ENCODE results near the gene KLHL25. TPM values are rescaled to one million over a fixed set of nuclear protein-coding genes. Genes with fewer than 3 reads are reported as not detected.

The KLHL25 gene
- total and polyA plus RNA-seq, 11 donors, result 2.2 to 12.9 (median 4.3) TPM

DNA sequence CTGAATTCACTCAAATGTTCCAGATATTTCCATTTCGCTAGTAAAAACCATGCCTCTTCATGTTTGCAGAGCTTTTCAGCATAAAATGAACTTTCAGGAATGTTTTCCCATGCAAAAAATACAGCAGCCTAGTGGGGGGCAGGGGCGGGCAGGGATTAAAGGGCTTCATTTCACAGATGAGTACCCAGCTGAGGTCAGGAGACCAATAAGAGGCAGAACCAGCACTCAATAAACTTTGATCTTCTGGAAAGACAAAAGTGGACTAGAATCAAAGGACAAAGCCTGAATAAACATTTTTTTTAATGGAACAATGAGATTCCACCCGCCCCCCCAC is 8.0 kb downstream of the KLHL25 start:
- WGBS, 4 donors, result 87 to 92% (median 90%) methylated on average over 3 of the region's 3 CpGs
- H3K27ac ChIP-seq, result peak overlapping the region in 4 of 12 donors; percentile 30 to 68 (median 55)
- no peaks in the 10 kb centered on the region for H3K36me3 ChIP-seq
- H3K27me3 ChIP-seq, result no peaks in the 10 kb centered on the region
- ATAC-seq (no peak), DNase-seq (no peak)
- H3K4me1 ChIP-seq, result peaks cover 9 to 28% (median 19%) of the 10 kb centered on the region in 12 donors
- TF ChIP-seq POLR2A (IDR thresholded peaks at IDR 0.05), result no peak
- TF ChIP-seq, protein P1, sequence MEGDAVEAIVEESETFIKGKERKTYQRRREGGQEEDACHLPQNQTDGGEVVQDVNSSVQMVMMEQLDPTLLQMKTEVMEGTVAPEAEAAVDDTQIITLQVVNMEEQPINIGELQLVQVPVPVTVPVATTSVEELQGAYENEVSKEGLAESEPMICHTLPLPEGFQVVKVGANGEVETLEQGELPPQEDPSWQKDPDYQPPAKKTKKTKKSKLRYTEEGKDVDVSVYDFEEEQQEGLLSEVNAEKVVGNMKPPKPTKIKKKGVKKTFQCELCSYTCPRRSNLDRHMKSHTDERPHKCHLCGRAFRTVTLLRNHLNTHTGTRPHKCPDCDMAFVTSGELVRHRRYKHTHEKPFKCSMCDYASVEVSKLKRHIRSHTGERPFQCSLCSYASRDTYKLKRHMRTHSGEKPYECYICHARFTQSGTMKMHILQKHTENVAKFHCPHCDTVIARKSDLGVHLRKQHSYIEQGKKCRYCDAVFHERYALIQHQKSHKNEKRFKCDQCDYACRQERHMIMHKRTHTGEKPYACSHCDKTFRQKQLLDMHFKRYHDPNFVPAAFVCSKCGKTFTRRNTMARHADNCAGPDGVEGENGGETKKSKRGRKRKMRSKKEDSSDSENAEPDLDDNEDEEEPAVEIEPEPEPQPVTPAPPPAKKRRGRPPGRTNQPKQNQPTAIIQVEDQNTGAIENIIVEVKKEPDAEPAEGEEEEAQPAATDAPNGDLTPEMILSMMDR (IDR thresholded peaks at IDR 0.05), result no peak
- no peak overlapping the region for H3K4me3 ChIP-seq
- no peaks in the 10 kb centered on the region for H3K9me3 ChIP-seq
- intact Hi-C loops (cut with DNase I), result no loop called here

DNA sequence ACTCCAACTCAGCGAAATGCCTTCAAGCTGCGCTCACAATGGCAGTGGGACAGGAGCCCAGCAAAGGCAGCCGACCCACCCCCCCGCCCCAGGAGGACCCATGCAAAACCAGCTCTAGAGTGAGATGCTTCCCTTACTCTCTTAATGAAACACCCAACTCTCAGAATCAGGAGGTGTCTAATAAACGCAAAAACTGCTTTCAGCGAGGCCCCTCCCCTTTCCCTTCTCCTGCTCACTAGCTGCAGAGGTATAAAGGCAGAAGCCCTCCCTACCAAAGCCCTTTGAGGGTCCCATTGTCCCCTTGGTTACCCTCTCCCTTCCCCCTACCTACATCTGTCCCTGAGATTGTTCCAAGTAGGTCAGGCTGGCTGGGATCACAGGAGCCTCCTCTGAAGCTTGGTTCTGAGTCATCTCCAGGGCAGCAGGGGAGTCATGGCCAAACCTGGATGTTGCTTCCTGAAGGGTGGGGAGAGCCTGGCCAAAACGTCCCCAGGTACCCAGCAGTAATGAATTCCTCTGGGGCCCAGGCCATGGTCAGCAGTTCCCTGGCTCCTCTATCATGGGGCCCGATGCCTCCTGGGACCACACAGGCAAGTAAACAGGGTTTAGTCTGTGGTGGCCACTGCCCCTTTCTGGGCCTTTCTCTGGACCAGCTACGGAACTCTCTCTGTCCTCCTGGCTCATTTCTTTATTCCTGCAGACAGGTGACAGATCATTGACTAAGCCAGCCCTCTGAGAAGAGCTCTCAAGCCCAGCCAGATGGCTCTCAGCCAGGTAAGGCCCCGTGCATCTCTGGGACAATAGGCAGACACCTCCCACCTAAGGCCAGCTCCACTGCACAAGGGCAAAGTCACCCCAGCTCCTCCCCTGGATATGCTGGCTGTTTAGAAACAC is 8.6 kb downstream of the KLHL25 start:
- Histone ChIP-seq H3K27me3 (no peaks in the 10 kb centered on the region), H3K9me3 (no peaks in the 10 kb centered on the region), H3K4me1 (peaks cover 9 to 28% (median 19%) of the 10 kb centered on the region in 12 donors), H3K36me3 (no peaks in the 10 kb centered on the region), H3K27ac (peak overlapping the region in 9 of 12 donors; percentile 4 to 68 (median 53)), H3K4me3 (peak overlapping the region in 1 of 12 donors; percentile 10)
- DNase-seq (peak in 3 of 5 donors; percentile 57 to 72 (median 62)), ATAC-seq (peak; percentile 74 to 86 (median 82))
- intact Hi-C loops (cut with DNase I), result no loop called here
- TF ChIP-seq POLR2A (IDR thresholded peaks at IDR 0.05), result no peak
- TF ChIP-seq, protein P1 (IDR thresholded peaks at IDR 0.05), result no peak
- WGBS, 4 donors, result 23 to 32% (median 28%) methylated on average over 9 to 10 of the region's 10 CpGs

GRCh38 chr15:85782064-85782463 is 12.7 kb downstream of the KLHL25 start:
- intact Hi-C loops (cut with DNase I), result no loop called here
- Histone ChIP-seq H3K36me3 (no peaks in the 10 kb centered on the region), H3K4me3 (no peak overlapping the region), H3K9me3 (no peaks in the 10 kb centered on the region), H3K27ac (no peak overlapping the region), H3K4me1 (peaks cover 9 to 64% (median 36%) of the 10 kb centered on the region in 12 donors), H3K27me3 (no peaks in the 10 kb centered on the region)
- ATAC-seq (no peak), DNase-seq (no peak)
- WGBS, 4 donors, result 80 to 88% (median 84%) methylated on average over 6 of the region's 6 CpGs
- TF ChIP-seq POLR2A (IDR thresholded peaks at IDR 0.05), result no peak
- TF ChIP-seq, protein P1 (IDR thresholded peaks at IDR 0.05), result no peak

GRCh38 chr15:85781099-85781498 is 13.6 kb downstream of the KLHL25 start:
- Histone ChIP-seq H3K27ac (no peak overlapping the region), H3K27me3 (no peaks in the 10 kb centered on the region), H3K4me1 (peaks cover 6 to 59% (median 30%) of the 10 kb centered on the region in 12 donors), H3K9me3 (no peaks in the 10 kb centered on the region), H3K4me3 (no peak overlapping the region), H3K36me3 (no peaks in the 10 kb centered on the region)
- ATAC-seq (no peak), DNase-seq (no peak)
- no peak for TF ChIP-seq POLR2A (IDR thresholded peaks at IDR 0.05)
- TF ChIP-seq, protein P1 (IDR thresholded peaks at IDR 0.05), result no peak
- WGBS, 4 donors, result 66 to 91% (median 84%) methylated on average over 6 to 7 of the region's 7 CpGs
- intact Hi-C loops (cut with DNase I), result no loop called here
